Upper lobe of right lung (tissue), 1 donor: ENCODE data around the gene ERC2. TPM values are rescaled to one million over a fixed set of nuclear protein-coding genes. Genes with fewer than 3 reads are reported as not detected.

Source experiments
- ATAC-seq: fragments of 200-7000 bp; cut with Tn5 transposase; one replicate; pipeline ENCODE4 v1.9.1; 2020; ENCODE audit warnings: mild to moderate bottlenecking, moderate library complexity
- DNase-seq: peaks from one replicate; pipeline ENCODE4 v3.0.0-alpha.2; 2020
- H3K27ac ChIP-seq: fragments of 200-600 bp; one replicate; pipeline ENCODE4 v1.8.0; 2022
- H3K27me3 ChIP-seq: fragments of 200-600 bp; one replicate; pipeline ENCODE4 v1.8.0; 2022; ENCODE audit warnings: mild to moderate bottlenecking
- H3K36me3 ChIP-seq: fragments of 200-600 bp; one replicate; pipeline ENCODE4 v1.8.0; 2022
- H3K4me1 ChIP-seq: fragments of 200-600 bp; one replicate; pipeline ENCODE4 v1.8.0; 2022
- H3K4me3 ChIP-seq: fragments of 200-600 bp; one replicate; pipeline ENCODE4 v1.8.0; 2022; ENCODE audit warnings: mild to moderate bottlenecking
- H3K9me3 ChIP-seq: fragments of 200-600 bp; one replicate; pipeline ENCODE4 v1.8.0; 2022
- CTCF ChIP-seq: fragments of 200-600 bp; IDR thresholded peaks from one replicate; pipeline ENCODE4 v1.8.0; 2022; ENCODE audit warnings: antibody characterized with exemption
- intact Hi-C: fragments of 100-400 bp; cut with DNase I; formaldehyde crosslinking; loops from one replicate; pipeline ENCODE4 v1.11.0; 2022
- total RNA-seq: library from RNA; stranded (reverse); fragmentation: NEBNext Ultra II Directional; extraction: Animal tissue kit (Norgen Biotek cat#: 25700); gene quantifications from one replicate; pipeline ENCODE4 v1.2.1, GENCODE V29; 2021
- donor health status: DM: no; HTN: yes; CAD: no; lungs with severe emphysema.

ERC2 gene
- total RNA-seq, 1 donor from 2014 or later, result 1.4 TPM

DNA sequence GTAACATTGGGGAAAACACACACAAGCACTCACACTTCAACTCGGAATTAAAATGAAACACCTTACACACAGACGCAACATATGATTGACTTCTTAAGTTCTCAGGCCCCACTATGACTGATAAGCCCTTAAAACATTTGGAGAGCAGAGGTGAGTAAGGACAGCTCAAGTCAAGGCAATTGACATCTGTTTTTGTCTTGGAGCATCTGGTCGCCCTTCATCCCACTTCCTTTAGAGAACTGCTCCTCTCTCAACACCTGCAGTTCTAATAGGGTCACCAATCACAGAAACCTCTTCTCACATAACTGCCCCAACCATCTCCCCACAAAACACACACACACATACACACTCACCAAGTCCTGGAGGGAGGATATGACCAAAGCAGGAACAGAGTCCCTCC is 43.4 kb downstream of the ERC2 start:
- Histone ChIP-seq H3K27ac (no peak overlapping the region), H3K4me3 (no peak overlapping the region), H3K4me1 (no peaks in the 10 kb centered on the region), H3K9me3 (no peaks in the 10 kb centered on the region), H3K27me3 (no peaks in the 10 kb centered on the region), H3K36me3 (no peaks in the 10 kb centered on the region)
- DNase-seq, result no peak
- ATAC-seq, result no peak
- intact Hi-C loops, result no loop called here
- TF ChIP-seq CTCF, result no peak

- H3K27ac ChIP-seq, result no peak overlapping the region
- no peaks in the 10 kb centered on the region for H3K4me1 ChIP-seq
- no peaks in the 10 kb centered on the region for H3K36me3 ChIP-seq
- H3K9me3 ChIP-seq, result no peaks in the 10 kb centered on the region
- no peak for TF ChIP-seq CTCF
- H3K27me3 ChIP-seq, result no peaks in the 10 kb centered on the region
- intact Hi-C loops, result no loop called here
- ATAC-seq, result no peak
- DNase-seq, result no peak
- H3K4me3 ChIP-seq, result no peak overlapping the region
Measured at GRCh38 chr3:56424336-56424735, 43.9 kb downstream of the ERC2 start.

DNA sequence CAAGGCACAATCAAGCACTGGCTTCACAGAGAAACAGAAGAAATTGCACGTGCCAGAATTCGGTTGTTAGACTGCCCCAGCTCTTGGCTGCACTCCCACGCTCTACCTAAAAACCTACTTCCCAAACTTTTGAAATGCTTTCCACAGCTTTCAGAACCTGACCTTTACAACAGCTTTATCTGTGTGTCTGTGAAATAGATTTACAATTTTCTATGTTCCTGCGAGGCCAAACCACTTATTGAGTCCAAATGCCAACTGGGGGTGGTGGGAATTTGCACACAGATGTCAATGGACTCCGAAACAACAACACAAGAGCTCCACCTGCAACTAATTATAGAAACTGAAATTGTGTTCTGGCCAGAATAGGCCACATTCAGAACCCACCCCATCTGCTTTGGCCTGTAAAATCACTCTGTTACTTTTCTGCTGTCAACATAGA is 44.6 kb downstream of the ERC2 start:
- H3K36me3 ChIP-seq, result no peaks in the 10 kb centered on the region
- H3K4me3 ChIP-seq, result no peak overlapping the region
- intact Hi-C loops, result no loop called here
- H3K27ac ChIP-seq, result no peak overlapping the region
- no peak for ATAC-seq
- H3K27me3 ChIP-seq, result no peaks in the 10 kb centered on the region
- no peaks in the 10 kb centered on the region for H3K9me3 ChIP-seq
- DNase-seq, result no peak
- no peaks in the 10 kb centered on the region for H3K4me1 ChIP-seq
- no peak for TF ChIP-seq CTCF

DNA sequence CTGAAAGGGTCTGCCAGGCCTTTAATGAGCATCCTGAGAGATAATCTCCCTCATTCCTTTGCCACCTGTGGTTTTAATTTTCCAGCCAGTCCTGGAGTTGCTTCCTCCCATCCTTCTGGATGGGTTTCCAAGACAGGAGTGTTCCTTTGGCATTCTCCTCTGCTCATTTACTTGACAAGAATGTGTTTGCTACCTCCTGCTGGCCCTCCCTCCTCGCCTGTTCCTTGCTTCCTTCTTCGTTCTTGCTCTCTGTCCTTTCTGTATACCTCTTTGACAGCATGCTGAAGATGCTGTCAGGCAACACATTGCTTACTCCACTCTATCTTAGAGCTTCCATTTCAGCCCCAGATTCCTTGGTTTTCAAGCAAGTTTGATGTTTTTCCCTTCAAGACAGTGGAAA is 46.0 kb downstream of the ERC2 start:
- intact Hi-C loops, result no loop called here

GRCh38 chr3:56421205-56421604 is 47.1 kb downstream of the ERC2 start:
- no peak for TF ChIP-seq CTCF
- Histone ChIP-seq H3K4me1 (no peaks in the 10 kb centered on the region), H3K9me3 (no peaks in the 10 kb centered on the region), H3K4me3 (no peak overlapping the region), H3K36me3 (no peaks in the 10 kb centered on the region), H3K27me3 (no peaks in the 10 kb centered on the region), H3K27ac (no peak overlapping the region)
- DNase-seq, result no peak
- intact Hi-C loops, result no loop called here
- no peak for ATAC-seq

More for the DNA sequence above, 46.0 kb downstream of the ERC2 start:
- no peak overlapping the region for H3K27ac ChIP-seq
- H3K4me1 ChIP-seq, result no peaks in the 10 kb centered on the region
- ATAC-seq (no peak), DNase-seq (no peak)
- no peaks in the 10 kb centered on the region for H3K36me3 ChIP-seq
- no peak overlapping the region for H3K4me3 ChIP-seq
- no peak for TF ChIP-seq CTCF
- no peaks in the 10 kb centered on the region for H3K9me3 ChIP-seq
- no peaks in the 10 kb centered on the region for H3K27me3 ChIP-seq

DNA sequence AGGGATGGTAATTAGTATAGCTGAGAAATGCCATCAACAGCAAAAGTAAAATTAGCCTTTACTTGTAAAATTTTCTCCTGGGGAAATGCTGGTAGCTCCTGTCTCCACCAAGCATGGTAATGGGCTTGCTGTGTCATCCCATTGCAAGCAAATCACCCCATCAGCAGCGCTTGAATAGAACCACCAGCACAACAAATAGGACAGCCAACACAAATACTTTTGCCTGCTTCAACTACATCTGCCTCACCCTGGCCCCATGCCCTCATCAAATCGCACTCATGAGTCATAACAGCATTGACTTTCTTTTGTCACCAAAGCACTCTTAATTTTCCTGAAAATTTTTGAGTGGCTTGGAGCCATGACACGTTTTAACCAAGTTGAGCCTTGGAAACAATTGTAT is 52.6 kb downstream of the ERC2 start:
- no peak for DNase-seq
- H3K27ac ChIP-seq, result no peak overlapping the region
- no peaks in the 10 kb centered on the region for H3K4me1 ChIP-seq
- no peak overlapping the region for H3K4me3 ChIP-seq
- ATAC-seq, result no peak
- no peaks in the 10 kb centered on the region for H3K27me3 ChIP-seq
- intact Hi-C loops, result no loop called here
- no peaks in the 10 kb centered on the region for H3K9me3 ChIP-seq
- H3K36me3 ChIP-seq, result no peaks in the 10 kb centered on the region
- no peak for TF ChIP-seq CTCF
